GM12864 (cell line): ENCODE data around the gene CDHR5.
A peak's percentile ranks its signal among the peaks of the same experiment; 100 is the strongest.
"Not testable (repeated sequence)": the region's sequence is repeated elsewhere in the genome, so short reads cannot be mapped to it uniquely, and the experiment has no call there.

Source experiments
- DNase-seq: peaks from one replicate; pipeline ENCODE4 v3.0.0-alpha.2; 2011; ENCODE audit warnings: low read depth
- H3K4me3 ChIP-seq: 2 replicates; pipeline ENCODE4 v1.5.1; 2011; ENCODE audit warnings: mild to moderate bottlenecking, low read depth, low read length, control low read depth
- TF ChIP-seq, protein P1 (sequence below): IDR thresholded peaks from 2 replicates; pipeline ENCODE4 v1.5.1; 2011; ENCODE audit warnings: low read depth, mild to moderate bottlenecking, moderate library complexity, low read length, control low read depth, inconsistent platforms; ENCODE audit errors: missing control alignments

The CDHR5 gene

DNA sequence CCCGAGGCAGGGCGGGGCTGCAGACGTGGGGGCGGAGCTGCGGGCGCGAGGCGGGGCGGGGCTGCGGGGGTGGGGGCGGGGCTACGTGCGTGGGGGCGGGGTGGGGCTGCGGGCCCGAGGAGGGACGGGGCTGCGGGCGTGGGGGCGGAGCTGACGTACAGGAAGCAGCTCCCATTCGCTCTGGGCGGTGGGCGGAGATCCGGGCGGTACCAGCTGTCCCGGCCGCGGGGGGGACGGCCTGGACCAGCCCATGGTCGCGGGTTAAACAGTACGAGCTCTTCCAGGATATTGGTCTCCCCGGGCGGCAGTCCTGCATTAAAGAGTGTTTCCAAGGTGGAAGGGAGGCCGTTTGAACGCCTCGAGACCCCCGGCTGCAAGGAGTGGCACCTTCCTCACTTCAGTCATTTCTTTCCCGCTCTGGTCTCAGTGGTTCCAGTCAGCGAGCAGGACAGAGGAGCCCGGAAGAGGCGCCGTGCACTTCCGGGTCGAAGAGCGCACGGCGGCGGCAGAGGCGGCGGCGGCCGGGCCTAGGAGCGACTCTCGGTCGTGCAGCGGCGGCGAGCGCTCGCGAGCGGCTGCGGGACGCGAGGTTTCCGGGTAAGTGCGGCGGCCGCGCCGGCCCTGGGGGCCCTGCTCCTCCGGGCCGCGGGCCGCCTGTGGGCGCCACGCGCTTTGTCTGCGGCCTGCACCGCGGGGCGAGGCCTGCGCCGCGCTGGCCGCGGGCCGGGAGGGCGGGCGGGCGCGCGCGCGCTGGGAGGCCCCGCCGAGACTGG is 48.6 kb downstream of the CDHR5 start, which contains the start of gene PHRF1:
Gene PHRF1 (plus strand): TSS at position 475 of the 773 bp plus-strand sequence. CDS start 5,043 bp downstream, outside the sequence.
- TF ChIP-seq, protein P1, sequence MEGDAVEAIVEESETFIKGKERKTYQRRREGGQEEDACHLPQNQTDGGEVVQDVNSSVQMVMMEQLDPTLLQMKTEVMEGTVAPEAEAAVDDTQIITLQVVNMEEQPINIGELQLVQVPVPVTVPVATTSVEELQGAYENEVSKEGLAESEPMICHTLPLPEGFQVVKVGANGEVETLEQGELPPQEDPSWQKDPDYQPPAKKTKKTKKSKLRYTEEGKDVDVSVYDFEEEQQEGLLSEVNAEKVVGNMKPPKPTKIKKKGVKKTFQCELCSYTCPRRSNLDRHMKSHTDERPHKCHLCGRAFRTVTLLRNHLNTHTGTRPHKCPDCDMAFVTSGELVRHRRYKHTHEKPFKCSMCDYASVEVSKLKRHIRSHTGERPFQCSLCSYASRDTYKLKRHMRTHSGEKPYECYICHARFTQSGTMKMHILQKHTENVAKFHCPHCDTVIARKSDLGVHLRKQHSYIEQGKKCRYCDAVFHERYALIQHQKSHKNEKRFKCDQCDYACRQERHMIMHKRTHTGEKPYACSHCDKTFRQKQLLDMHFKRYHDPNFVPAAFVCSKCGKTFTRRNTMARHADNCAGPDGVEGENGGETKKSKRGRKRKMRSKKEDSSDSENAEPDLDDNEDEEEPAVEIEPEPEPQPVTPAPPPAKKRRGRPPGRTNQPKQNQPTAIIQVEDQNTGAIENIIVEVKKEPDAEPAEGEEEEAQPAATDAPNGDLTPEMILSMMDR, result no peak
- peak; percentile 84 for DNase-seq
- H3K4me3 ChIP-seq, result peak within 1 kb of the TSS; percentile 75

DNA sequence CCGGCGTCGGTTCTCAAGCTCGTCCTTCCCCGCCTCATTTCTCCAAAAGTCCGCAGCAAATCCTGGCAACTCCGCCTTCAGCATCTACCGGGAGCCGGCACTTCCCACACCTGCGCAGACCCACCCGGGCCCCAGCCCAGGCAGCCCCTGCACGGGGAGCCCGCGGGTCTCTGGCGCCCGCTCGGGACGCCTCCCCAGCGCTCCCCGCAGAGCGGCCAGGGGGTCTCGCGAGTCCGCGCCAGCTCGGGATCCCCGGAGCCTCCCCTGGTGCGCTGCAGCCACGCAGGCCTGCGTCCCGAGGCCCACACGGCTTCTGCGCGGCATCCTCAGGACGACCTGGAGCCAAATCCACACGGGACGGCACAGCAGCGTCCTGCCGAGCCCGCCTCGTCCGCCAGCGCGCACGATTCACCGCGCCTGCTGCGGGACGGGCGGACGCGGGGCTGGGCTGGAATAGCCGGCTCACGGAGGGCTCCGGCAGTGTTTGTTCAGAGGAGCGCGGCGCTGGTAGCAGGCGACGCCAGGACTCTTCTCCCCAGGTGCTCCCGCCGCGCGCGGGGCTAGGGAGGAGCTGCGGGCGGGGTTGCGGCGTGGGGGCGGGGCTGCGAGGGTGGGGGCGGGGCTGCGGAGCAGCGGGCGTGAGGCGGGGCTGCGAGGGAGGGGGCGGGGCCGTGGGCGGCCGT is 49.3 kb downstream of the CDHR5 start:
- DNase-seq, result no peak
- TF ChIP-seq, protein P1, result no peak
- H3K4me3 ChIP-seq, result peak overlapping the region; percentile 75

DNA sequence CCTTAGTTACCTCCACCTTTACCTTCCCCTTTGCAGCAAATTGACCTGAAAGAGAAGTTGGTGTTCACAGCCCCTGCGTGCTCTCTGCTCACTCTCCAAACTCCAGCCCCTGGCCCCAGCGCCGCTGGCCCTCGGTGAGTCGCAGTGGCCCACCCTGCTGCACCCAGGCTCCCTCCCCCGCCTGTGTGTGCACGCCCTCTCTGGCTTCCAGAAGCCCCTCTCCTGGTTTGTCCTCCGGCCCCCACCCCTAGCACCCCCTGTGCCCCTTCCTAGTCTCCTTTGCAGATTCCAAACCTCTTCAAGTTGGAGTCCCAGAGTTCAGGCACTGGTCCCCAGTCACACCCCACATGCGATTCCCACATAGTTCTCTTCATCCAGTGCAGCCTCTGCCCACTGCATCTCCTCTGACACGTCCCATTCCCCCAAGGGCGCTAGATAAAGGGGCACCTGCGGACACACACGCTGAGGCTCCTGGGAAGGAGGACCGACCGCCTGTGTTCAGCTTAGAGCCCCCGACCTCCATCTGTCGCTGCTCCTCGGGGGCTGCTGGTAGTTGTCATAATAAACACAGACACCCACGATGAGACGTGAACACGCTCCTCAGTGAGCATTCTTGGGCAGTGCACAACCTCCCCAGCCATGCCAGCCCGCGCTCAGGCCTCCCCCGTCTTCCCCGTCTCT is 50.0 kb downstream of the CDHR5 start:
- TF ChIP-seq, protein P1, result no peak
- H3K4me3 ChIP-seq, result peak overlapping the region; percentile 75
- DNase-seq, result no peak

DNA sequence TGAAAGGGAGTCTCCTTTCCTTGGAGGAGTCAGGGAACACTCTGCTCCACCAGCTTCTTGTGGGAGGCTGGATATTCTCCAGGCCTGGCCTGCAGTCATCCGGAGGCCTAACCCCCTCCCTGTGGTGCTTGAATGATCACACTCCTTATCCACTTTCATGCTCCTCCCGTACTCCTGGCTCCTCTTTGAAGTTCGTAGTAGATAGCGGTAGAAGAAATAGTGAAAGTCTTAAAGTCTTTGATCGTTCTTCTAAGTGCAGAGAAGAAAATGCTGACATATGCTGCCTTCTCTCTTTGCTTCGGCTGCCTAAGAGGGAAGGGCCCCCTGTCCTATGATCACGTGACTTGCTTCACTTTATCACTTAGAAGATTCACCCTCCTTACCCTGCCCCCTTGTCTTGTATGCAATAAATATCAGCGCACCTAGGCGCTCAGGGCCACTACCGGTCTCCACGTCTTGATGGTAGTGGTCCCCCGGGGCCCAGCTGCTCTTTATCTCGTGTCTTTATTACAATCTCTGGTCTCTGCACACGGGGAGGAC is 50.7 kb downstream of the CDHR5 start:
- DNase-seq, H3K4me3 ChIP-seq: not testable (repeated sequence)

DNA sequence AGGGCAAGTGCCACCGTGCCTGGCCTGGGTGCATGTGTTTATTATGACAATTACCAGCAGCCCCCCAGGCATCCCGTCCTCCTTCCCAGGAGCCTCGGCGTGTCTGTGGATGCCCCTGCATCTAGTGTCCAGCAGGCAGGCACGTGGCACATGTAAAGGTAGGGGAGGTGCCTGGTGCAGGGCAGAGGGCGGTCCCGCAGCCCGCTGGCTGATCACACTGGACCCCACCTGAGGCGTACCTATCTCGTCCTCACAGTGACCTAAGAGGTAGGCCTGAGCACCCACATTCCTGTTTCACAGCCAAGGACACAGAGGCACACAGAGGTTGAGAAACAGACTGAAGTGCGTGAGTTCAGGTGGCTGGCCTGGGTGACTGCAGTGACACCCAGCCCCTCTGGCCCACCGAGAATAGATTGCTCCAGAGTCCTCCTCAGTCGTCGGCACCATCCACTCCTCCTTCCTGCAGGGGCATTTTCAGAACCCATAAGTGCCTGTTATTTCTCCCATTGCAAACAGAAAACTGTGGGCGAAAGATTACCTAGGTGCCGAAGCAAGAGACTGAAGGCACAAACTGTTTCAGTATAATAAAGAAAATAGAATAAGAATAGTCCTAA is 51.5 kb downstream of the CDHR5 start:
- TF ChIP-seq, protein P1, result no peak
- no peak for DNase-seq
- no peak overlapping the region for H3K4me3 ChIP-seq

DNA sequence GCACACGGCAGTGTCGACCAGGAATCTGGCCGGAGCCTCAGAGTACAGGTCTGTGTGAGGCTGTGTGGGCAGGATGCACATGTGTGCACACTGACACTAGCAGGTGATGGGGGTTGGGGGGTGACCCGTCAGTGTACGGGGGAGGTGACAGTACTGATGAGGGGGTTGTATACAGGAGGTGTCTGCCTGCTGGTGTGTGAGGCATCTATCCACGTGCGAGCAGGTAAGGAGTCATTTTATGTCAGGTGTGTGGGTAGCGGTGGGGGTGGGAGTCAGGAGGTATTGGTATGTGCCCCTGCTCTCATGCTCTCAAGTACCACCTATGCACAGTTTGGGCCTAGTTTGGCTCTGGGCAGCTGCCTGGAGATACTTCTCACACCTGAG is 53.0 kb downstream of the CDHR5 start:
- no peak overlapping the region for H3K4me3 ChIP-seq
- DNase-seq, result no peak
- TF ChIP-seq, protein P1, result no peak
